H1 (cell line): ENCODE measurements around the gene PI16. TPM values are rescaled to one million over a fixed set of nuclear protein-coding genes. Genes with fewer than 3 reads are reported as not detected.

Experiments used
- CTCF ChIA-PET: fragments of 300-600 bp; sonication (Branson Sonifier 250); formaldehyde crosslinking; loops from one replicate; lab custom pipeline; 2021; ENCODE audit not compliant: partially characterized antibody; lab: Charles Lee
- POLR2A ChIA-PET: fragments of 300-600 bp; sonication (Branson Sonifier 250); formaldehyde crosslinking; loops from one replicate; lab custom pipeline; 2021; ENCODE audit warnings: inconsistent platforms; ENCODE audit not compliant: partially characterized antibody; lab: Charles Lee
- DNase-seq, 2 experiments: peaks; one replicate each; pipeline versions ENCODE4 v3.0.0 to v3.0.0-alpha.2; 2010 to 2022; ENCODE audit warnings: low spot score in 2 of 2, low read depth in 1 of 2, mixed read lengths in 1 of 2
- FAIRE-seq: peaks from 2 replicates; lab custom pipeline; 2011; peaks lifted over from hg19 to GRCh38; lab: Jason Lieb, UNC
- H2AFZ ChIP-seq: 2 replicates; pipeline ENCODE4 v1.8.1; 2012; ENCODE audit warnings: low read length, inconsistent platforms
- H2AK5ac ChIP-seq: 2 replicates; pipeline ENCODE4 v1.6.1; 2013; ENCODE audit warnings: low read depth, low read length
- H2BK120ac ChIP-seq: replicated peaks from 2 replicates; pipeline ENCODE3; 2013; ENCODE audit warnings: low read depth, low read length, inconsistent platforms
- H2BK12ac ChIP-seq: 2 replicates; pipeline ENCODE4 v1.6.1; 2013; ENCODE audit warnings: low read depth, low read length
- H2BK15ac ChIP-seq: 2 replicates; pipeline ENCODE4 v1.6.1; 2013; ENCODE audit warnings: low read length
- H2BK20ac ChIP-seq: 2 replicates; pipeline ENCODE4 v1.6.1; 2013; ENCODE audit warnings: low read length
- H2BK5ac ChIP-seq: 2 replicates; pipeline ENCODE4 v1.6.1; 2013; ENCODE audit warnings: low read depth, low read length
- H3K14ac ChIP-seq: 2 replicates; pipeline ENCODE4 v1.6.1; 2013; ENCODE audit warnings: inconsistent platforms; ENCODE audit not compliant: insufficient read length
- H3K18ac ChIP-seq: 2 replicates; pipeline ENCODE4 v1.6.1; 2013; ENCODE audit warnings: low read length; ENCODE audit errors: extremely low read depth
- H3K23ac ChIP-seq: 2 replicates; pipeline ENCODE4 v1.6.1; 2013; ENCODE audit warnings: inconsistent platforms; ENCODE audit not compliant: insufficient read length
- H3K23me2 ChIP-seq: 2 replicates; pipeline ENCODE4 v1.6.1; 2013; ENCODE audit warnings: low read depth, low read length
- H3K27ac ChIP-seq: 2 replicates; pipeline ENCODE4 v1.6.1; 2011; ENCODE audit warnings: low read depth, low read length, inconsistent platforms
- H3K27me3 ChIP-seq, 4 experiments: replicated peaks in 1 of 4; 1 replicate in 1 of 4; 2 replicates in 3 of 4; pipeline versions ENCODE4 v1.6.1 to v1.8.1; 2011 to 2013; ENCODE audit warnings: low read length in 3 of 4, mild to moderate bottlenecking in 3 of 4, inconsistent platforms in 2 of 4, mixed read lengths in 2 of 4, moderate library complexity in 1 of 4; ENCODE audit not compliant: control insufficient read depth in 3 of 4, insufficient read depth in 3 of 4; ENCODE audit errors: extremely low read depth in 1 of 4
- H3K36me3 ChIP-seq, 4 experiments: 2 replicates each; pipeline versions ENCODE4 v1.6.1 to v1.8.1; 2011 to 2013; ENCODE audit warnings: mild to moderate bottlenecking in 4 of 4, low read length in 3 of 4, moderate library complexity in 2 of 4, control low read depth in 1 of 4, inconsistent platforms in 1 of 4; ENCODE audit not compliant: insufficient read depth in 4 of 4, control insufficient read depth in 2 of 4
- H3K4ac ChIP-seq: replicated peaks from 2 replicates; pipeline ENCODE3; 2013; ENCODE audit warnings: low read length, low read depth, mixed read lengths, inconsistent platforms; ENCODE audit not compliant: insufficient read length
- H3K4me1 ChIP-seq, 4 experiments: replicated peaks in 1 of 4; 1 replicate in 1 of 4; 2 replicates in 3 of 4; pipeline versions ENCODE4 v1.6.1 to v1.8.1; 2011 to 2013; ENCODE audit warnings: low read length in 3 of 4, inconsistent platforms in 2 of 4, mixed read lengths in 1 of 4; ENCODE audit not compliant: insufficient read depth in 4 of 4, control insufficient read depth in 3 of 4
- H3K4me2 ChIP-seq, 2 experiments: 2 replicates each; pipeline versions ENCODE4 v1.6.1 to v1.8.1; 2011 to 2013; ENCODE audit warnings: low read depth in 2 of 2, low read length in 2 of 2, control low read depth in 1 of 2, inconsistent platforms in 1 of 2, mild to moderate bottlenecking in 1 of 2; ENCODE audit not compliant: insufficient read depth in 1 of 2
- H3K4me3 ChIP-seq, 4 experiments: fragments of 200-600, 300-600 bp in 1 of 4; sonication (generic), shearing (Covaris generic), sonication (Bioruptor Twin) in 1 of 4; 2 replicates each; pipeline versions ENCODE4 v1.5.1 to v1.8.1; 2011 to 2016; ENCODE audit warnings: low read length in 4 of 4, low read depth in 3 of 4, control low read depth in 2 of 4, inconsistent platforms in 2 of 4, mild to moderate bottlenecking in 2 of 4, mixed read lengths in 1 of 4, moderate library complexity in 1 of 4; ENCODE audit not compliant: insufficient read depth in 2 of 4; ENCODE audit errors: extremely low read depth in 1 of 4
- H3K56ac ChIP-seq: replicated peaks from 2 replicates; pipeline ENCODE3; 2013; ENCODE audit warnings: low read depth, mild to moderate bottlenecking, mixed read lengths, low read length, inconsistent platforms; ENCODE audit not compliant: insufficient read length
- H3K79me1 ChIP-seq: 2 replicates; pipeline ENCODE4 v1.6.1; 2013; ENCODE audit warnings: low read depth, low read length, control low read depth
- H3K79me2 ChIP-seq, 2 experiments: 2 replicates each; pipeline versions ENCODE4 v1.6.1 to v1.8.1; 2012 to 2013; ENCODE audit warnings: low read length in 2 of 2, mild to moderate bottlenecking in 2 of 2, inconsistent platforms in 1 of 2; ENCODE audit not compliant: insufficient read depth in 2 of 2, control insufficient read depth in 1 of 2
- H3K9ac ChIP-seq, 4 experiments: replicated peaks in 1 of 4; 1 replicate in 1 of 4; 2 replicates in 3 of 4; pipeline versions ENCODE4 v1.6.1 to v1.8.1; 2011 to 2013; ENCODE audit warnings: low read depth in 3 of 4, low read length in 3 of 4, control low read depth in 2 of 4, mild to moderate bottlenecking in 2 of 4, moderate library complexity in 2 of 4, inconsistent platforms in 1 of 4; ENCODE audit errors: extremely low read depth in 1 of 4
- H3K9me3 ChIP-seq, 2 experiments: 2 replicates each; pipeline versions ENCODE4 v1.6.1 to v1.8.1; 2012 to 2013; ENCODE audit warnings: mild to moderate bottlenecking in 2 of 2, moderate library complexity in 2 of 2, control low read depth in 1 of 2, inconsistent platforms in 1 of 2, low read depth in 1 of 2, low read length in 1 of 2, mixed read lengths in 1 of 2; ENCODE audit not compliant: insufficient read depth in 2 of 2
- H4K20me1 ChIP-seq, 2 experiments: replicated peaks in 1 of 2; 2 replicates each; pipeline versions ENCODE3 to v1.8.1; 2011 to 2013; ENCODE audit warnings: inconsistent platforms in 2 of 2, low read length in 2 of 2, mild to moderate bottlenecking in 1 of 2; ENCODE audit not compliant: insufficient read depth in 2 of 2, control insufficient read depth in 1 of 2
- H4K5ac ChIP-seq: 2 replicates; pipeline ENCODE4 v1.6.1; 2013; ENCODE audit warnings: low read length, low read depth, mixed read lengths, inconsistent platforms; ENCODE audit not compliant: insufficient read length
- H4K8ac ChIP-seq: 2 replicates; pipeline ENCODE4 v1.8.0; 2013; ENCODE audit warnings: mild to moderate bottlenecking, moderate library complexity, low read length, inconsistent platforms; ENCODE audit not compliant: insufficient read depth; ENCODE audit errors: extremely low read depth
- H4K91ac ChIP-seq: replicated peaks from 2 replicates; pipeline ENCODE3; 2013; ENCODE audit warnings: low read length, mixed read lengths, inconsistent platforms; ENCODE audit not compliant: insufficient read length
- BCL11A ChIP-seq, 2 experiments: IDR thresholded peaks; one replicate each; pipeline ENCODE4 v1.6.1; 2011; ENCODE audit warnings: low read depth in 2 of 2, low read length in 2 of 2, mild to moderate bottlenecking in 2 of 2
- GTF2F1 ChIP-seq: IDR thresholded peaks from 2 replicates; pipeline ENCODE4 v1.6.1; 2012; ENCODE audit warnings: low read depth, low read length, improper control_type of control experiment, borderline replicate concordance
- JUN ChIP-seq: IDR thresholded peaks from 2 replicates; pipeline ENCODE4 v1.6.1; 2011; ENCODE audit warnings: low read depth, mild to moderate bottlenecking, improper control_type of control experiment, low read length
- JUND ChIP-seq: IDR thresholded peaks from 2 replicates; pipeline ENCODE4 v1.6.1; 2011; ENCODE audit warnings: mild to moderate bottlenecking, improper control_type of control experiment, low read length
- KDM4A ChIP-seq: IDR thresholded peaks from one replicate; pipeline ENCODE4 v1.7.1; 2012; ENCODE audit warnings: low read depth, mild to moderate bottlenecking, moderate library complexity, low read length, inconsistent platforms; ENCODE audit not compliant: severe bottlenecking
- MAFK ChIP-seq: IDR thresholded peaks from 2 replicates; pipeline ENCODE4 v1.6.1; 2012; ENCODE audit warnings: low read depth, mild to moderate bottlenecking, improper control_type of control experiment, low read length
- RAD21 ChIP-seq, 2 experiments: IDR thresholded peaks in 1 of 2; conservative IDR thresholded peaks in 1 of 2; 2 replicates each; pipeline ENCODE4 v1.6.1; 2011; ENCODE audit warnings: low read depth in 2 of 2, low read length in 2 of 2, improper control_type of control experiment in 1 of 2, inconsistent platforms in 1 of 2, mild to moderate bottlenecking in 1 of 2, moderate library complexity in 1 of 2
- RNF2 ChIP-seq: fragments of 200-900, 300-1000 bp; sonication (generic); IDR thresholded peaks from 2 replicates; pipeline ENCODE4 v1.7.1; 2016; ENCODE audit warnings: borderline replicate concordance, low read depth, mild to moderate bottlenecking, antibody characterized with exemption, low read length; ENCODE audit not compliant: poor library complexity, severe bottlenecking; ENCODE audit errors: missing control alignments
- SIRT6 ChIP-seq: IDR thresholded peaks from one replicate; pipeline ENCODE4 v1.7.1; 2012; ENCODE audit warnings: low read length, inconsistent platforms
- SP1 ChIP-seq: IDR thresholded peaks from 2 replicates; pipeline ENCODE4 v1.6.1; 2011; ENCODE audit warnings: low read depth, low read length
- TBP ChIP-seq: IDR thresholded peaks from 2 replicates; pipeline ENCODE4 v1.6.1; 2011; ENCODE audit warnings: low read depth, low read length, improper control_type of control experiment
- TEAD4 ChIP-seq: IDR thresholded peaks from 2 replicates; pipeline ENCODE4 v1.6.1; 2012; ENCODE audit warnings: low read depth, low read length, inconsistent platforms, mixed read lengths
- YY1 ChIP-seq: IDR thresholded peaks from 2 replicates; pipeline ENCODE4 v1.6.1; 2011; ENCODE audit warnings: low read depth, mild to moderate bottlenecking, low read length
- WGBS, 2 experiments: shearing (Covaris generic) in 1 of 2; methylation state at CpG; one replicate each; pipeline versions ENCODE4 v1.1.6 to v1.1.7; 2013 to 2015; ENCODE audit warnings: low lambda C conversion rate in 2 of 2, mixed read lengths in 2 of 2, inconsistent platforms in 1 of 2, low coverage in 1 of 2, missing lambda C conversion rate in 1 of 2; ENCODE audit not compliant: insufficient replicate concordance in 2 of 2, insufficient coverage in 1 of 2, insufficient read length in 1 of 2; ENCODE audit errors: extremely low coverage in 1 of 2, missing lambda C conversion rate in 1 of 2; 5-methylcytosine and 5-hydroxymethylcytosine counted together
- polyA plus RNA-seq, 7 experiments: library from polyadenylated mRNA; depleted of rRNA in 3 of 7; stranded (reverse) in 5 of 7; unstranded in 2 of 7; fragments of >200 nt in 5 of 7; fragments of 200-250 nt in 2 of 7; gene quantifications; 1 replicate in 5 of 7; 2 replicates in 1 of 7; 4 replicates in 1 of 7; pipeline versions ENCODE4 v1.2.1 to v1.2.3, GENCODE V29; 2011 to 2013; ENCODE audit warnings: missing spikeins in 2 of 7, mixed read lengths in 2 of 7
- total RNA-seq: library from RNA; stranded (reverse); fragmentation: NEBNext Ultra II Directional; extraction: Animal tissue kit (Norgen Biotek cat#: 25700); gene quantifications from 2 replicates; pipeline ENCODE4 v1.2.1, GENCODE V29; 2021

PI16 gene
- total and polyA plus RNA-seq, 2 of the 8 experiments (the other 6 are each of a cell fraction or from before 2014, with no cell fraction given): 0.05 TPM; not detected in 1

DNA sequence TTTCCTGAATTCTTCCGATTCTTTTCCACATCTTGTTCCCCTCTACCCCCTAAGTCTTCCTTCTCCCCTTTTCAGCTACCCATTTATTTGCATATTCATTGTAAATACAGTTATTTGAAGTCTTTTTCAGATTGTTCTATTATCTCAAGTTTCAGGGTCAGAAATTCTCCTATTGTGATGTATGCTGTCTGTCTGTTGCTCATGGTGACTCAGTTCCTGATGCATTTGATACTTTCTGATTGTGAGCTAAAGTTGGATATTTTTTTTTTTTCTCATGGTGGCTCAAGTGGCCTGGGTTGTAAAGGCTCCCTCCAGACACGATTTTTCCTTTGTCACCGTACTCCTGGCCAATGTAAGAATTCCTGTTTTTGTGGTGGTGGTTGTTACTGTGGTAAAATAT lies 4.9 kb upstream of the PI16 start:
- H3K56ac ChIP-seq: no peak overlapping the region
- H3K23me2 ChIP-seq: no peaks in the 10 kb centered on the region
- no peaks in the 10 kb centered on the region for H3K36me3 ChIP-seq
- H3K27me3 ChIP-seq: no peaks in the 10 kb centered on the region
- H4K5ac ChIP-seq: no peak overlapping the region
- ChIA-PET CTCF (interaction anchor here (0.9 kb wide), 1 partner anchor 68 kb away, joined by 4 read pairs; no protein-coding TSS in a partner anchor), POLR2A (interaction anchor here (0.6 to 1.3 kb wide), 2 partner anchors 22 to 64 kb away, joined by 3 to 4 read pairs; partner anchors contain the start of gene C6orf89)
- peak overlapping the region in 1 of 2 experiments; percentile 17; a peak in 1 of 4 replicates for H3K4me2 ChIP-seq
- H2BK5ac ChIP-seq: no peak overlapping the region; the same call in 1 of the 2 replicates
- H3K79me2 ChIP-seq: no peaks in the 10 kb centered on the region
- no peak overlapping the region for H2BK12ac ChIP-seq
- H3K18ac ChIP-seq: no peak overlapping the region
- H2AFZ ChIP-seq: 0 out of 2 replicates have a peak overlapping the region, but pooled peaks have one; percentile 17
- H4K20me1 ChIP-seq: no peaks in the 10 kb centered on the region
- no peak overlapping the region for H2BK120ac ChIP-seq
- 78% methylated on average over 3 of the region's 3 CpGs; no CpG with 5 or more reads in 1 of the 2 experiments for WGBS, 2 experiments
- H3K9ac ChIP-seq: no peak overlapping the region
- H4K91ac ChIP-seq: no peak overlapping the region
- no peak overlapping the region for H3K4ac ChIP-seq
- H3K4me1 ChIP-seq: peaks cover 3 to 23% (median 5%) of the 10 kb centered on the region in 4 experiments
- H2BK15ac ChIP-seq: no peak overlapping the region
- no peak overlapping the region for H3K23ac ChIP-seq
- no peaks in the 10 kb centered on the region for H3K79me1 ChIP-seq
- H3K27ac ChIP-seq: no peak overlapping the region
- H4K8ac ChIP-seq: no peak overlapping the region
- H2BK20ac ChIP-seq: no peak overlapping the region
- no peak overlapping the region for H3K4me3 ChIP-seq
- TF ChIP-seq GTF2F1 (no peak), KDM4A (no peak), SIRT6 (no peak), JUN (no peak), YY1 (no peak), SP1 (no peak), TEAD4 (no peak), JUND (no peak), TBP (no peak), RNF2 (no peak), BCL11A (IDR thresholded peaks at IDR 0.05; ENCODE audit: low read depth in 2 of 2, low read length in 2 of 2) (no peak), MAFK (no peak), RAD21 (IDR thresholded peaks at IDR 0.05 in 1 of 2, conservative IDR thresholded peaks at IDR 0.05 in 1 of 2; ENCODE audit: low read depth in 2 of 2, low read length in 2 of 2) (no peak)
- FAIRE-seq (no peak), DNase-seq (no peak)
- no peak overlapping the region for H2AK5ac ChIP-seq
- no peak overlapping the region for H3K14ac ChIP-seq
- no peaks in the 10 kb centered on the region for H3K9me3 ChIP-seq
